ENCODE data around the gene FRAT1.

The FRAT1 gene

DNA sequence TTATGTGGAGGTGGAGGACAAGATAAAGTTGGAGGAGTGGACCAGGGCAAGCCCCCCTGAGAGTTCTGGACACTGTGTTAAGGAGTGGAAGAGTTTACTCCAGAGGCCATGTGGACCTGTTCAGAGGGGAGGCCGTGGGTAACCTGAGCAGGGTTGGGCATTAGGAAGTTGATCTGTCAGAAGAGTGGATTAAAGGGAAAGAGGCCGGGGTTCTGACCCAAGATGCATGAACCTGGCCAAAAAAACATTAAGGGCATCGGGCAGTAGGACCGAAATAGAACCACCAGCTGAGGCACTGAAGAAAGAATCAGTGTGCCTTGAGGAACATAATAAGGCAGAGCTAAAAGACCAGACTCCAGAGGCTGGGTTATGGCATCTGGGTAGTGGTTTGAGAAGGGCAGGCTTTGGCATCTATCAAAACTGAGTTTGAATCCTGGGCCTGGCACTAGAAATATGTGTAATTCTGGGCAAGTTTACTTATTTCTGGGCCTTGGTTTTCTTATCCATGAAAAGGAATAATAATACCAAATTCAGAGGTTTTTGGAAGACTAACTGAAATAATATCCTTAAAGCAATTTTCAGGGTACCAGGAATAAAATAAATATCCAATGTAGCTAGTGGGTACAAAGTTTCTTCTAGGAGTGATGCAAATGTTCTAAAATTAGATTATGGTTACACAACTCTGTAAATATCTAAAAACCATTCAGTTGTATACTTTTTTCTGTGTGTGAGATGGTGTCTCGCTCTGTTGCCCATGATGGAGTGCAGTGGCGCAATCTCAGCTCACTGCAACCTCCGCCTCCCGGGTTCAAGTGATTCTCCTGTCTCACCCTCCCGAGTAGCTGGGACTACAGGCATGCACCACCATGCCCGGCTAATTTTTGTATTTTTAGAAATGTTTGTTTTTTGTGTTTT, 10.9 kb upstream of the FRAT1 start:
- no peak for DNase-seq

DNA sequence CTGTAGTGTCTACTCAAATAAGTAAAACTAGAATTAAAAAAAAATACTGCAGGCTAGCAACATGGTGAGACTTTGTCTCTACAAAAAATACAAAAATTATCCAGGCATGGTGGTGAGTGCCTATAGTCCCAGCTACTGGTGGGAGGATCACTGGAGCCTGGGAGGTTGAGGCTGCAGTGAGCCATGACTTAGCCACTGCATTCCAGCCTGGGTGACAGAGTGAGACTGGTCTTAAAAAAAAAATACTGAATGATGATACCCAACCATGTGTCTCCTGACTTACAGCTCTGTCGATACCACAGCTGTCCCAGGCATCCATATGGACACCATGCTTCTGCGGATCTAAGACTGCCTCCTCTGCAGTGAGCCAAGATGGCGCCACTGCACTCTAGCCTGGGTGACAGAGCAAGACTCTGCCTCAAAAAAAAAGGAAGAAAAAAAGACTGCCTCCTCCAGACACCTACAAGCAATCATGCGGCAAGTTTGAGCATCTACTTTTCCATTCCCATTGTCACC, 7.9 kb upstream of the FRAT1 start:
- DNase-seq, result no peak

DNA sequence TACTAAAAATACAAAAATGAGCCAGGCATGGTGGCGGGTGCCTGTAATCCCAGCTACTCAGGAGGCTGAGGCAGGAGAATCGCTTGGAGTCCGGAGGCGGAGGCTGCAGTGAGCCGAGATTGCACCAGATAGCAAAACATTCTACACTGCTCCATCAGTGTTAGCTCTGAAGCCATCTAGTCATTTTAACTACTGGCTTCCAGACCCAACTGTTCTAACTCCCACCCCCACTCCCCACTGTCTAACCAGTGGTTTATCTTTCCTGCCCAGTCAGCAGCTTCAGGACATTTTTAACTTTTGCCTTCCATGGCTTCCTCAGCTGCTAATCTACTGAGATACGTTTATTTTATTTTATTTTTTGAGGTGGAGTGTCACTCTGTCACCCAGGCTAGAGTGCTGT, 6.2 kb upstream of the FRAT1 start:
- DNase-seq, result no peak

DNA sequence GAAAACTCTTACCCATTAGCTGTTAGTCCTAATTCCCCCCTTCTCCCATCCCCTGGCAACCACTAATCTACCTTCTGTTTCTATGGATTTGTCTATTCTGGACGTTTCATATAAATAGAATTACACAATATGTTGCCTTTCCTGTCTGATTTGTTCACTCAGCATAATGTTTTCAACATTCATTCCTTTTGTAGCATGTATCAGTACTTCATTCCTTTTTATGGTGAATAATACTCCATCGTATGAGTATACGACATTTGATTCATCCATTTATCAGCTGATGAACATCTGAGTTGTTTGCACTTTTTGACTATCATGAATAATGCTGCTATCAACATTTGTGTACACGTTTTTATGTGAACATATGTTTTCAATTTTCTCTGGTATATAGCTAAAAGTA, 4.4 kb upstream of the FRAT1 start:
- DNase-seq, result peak; percentile 67

DNA sequence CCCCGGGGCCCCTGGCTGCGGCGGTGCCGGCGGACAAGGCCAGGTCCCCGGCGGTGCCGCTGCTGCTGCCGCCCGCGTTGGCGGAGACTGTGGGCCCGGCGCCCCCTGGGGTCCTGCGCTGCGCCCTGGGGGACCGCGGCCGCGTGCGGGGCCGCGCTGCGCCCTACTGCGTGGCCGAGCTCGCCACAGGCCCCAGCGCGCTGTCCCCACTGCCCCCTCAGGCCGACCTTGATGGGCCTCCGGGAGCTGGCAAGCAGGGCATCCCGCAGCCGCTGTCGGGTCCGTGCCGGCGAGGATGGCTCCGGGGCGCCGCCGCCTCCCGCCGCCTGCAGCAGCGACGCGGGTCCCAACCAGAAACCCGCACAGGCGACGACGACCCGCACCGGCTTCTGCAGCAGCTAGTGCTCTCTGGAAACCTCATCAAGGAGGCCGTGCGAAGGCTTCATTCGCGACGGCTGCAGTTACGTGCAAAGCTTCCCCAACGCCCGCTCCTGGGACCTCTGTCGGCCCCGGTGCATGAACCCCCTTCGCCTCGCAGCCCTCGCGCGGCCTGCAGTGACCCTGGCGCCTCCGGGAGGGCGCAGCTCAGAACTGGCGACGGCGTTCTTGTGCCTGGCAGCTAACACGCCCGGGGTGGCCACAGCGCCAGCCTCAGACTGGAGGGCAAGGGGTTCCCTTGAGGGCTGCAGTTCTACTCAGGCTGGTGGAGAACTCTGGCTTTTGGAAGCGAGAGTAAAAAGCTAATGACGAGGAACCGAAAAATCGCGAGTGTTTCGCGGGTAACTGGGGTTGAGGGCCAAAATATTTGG, 804 bp downstream of the FRAT1 start:
- no peak for DNase-seq

DNA sequence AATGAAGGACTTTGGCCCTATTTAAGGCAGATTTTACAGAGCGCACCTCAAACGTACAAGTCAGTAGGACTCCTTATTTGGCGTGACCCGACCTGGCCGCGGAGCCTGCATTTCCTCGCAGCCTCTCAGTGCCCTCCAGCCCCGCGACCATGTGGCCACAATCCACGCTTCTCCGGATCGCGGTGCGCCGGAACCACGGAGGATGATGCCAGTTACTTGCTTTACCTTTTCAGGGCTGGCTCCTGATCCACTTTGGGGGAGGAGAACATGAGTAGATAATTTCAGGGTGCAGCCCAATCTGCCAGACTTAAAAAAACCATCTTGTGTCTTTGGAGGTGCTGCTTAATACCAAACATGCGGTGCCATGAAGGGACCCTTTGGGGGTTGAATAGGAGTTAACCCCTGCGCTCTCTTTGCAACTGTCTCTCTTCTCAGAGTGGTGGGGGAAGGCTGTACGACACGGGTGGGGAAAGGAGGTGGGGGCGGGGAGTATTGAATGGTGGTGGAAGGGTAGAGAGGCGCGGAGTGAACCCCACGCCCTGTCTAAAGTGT, 1.5 kb downstream of the FRAT1 start:
- no peak for DNase-seq

DNA sequence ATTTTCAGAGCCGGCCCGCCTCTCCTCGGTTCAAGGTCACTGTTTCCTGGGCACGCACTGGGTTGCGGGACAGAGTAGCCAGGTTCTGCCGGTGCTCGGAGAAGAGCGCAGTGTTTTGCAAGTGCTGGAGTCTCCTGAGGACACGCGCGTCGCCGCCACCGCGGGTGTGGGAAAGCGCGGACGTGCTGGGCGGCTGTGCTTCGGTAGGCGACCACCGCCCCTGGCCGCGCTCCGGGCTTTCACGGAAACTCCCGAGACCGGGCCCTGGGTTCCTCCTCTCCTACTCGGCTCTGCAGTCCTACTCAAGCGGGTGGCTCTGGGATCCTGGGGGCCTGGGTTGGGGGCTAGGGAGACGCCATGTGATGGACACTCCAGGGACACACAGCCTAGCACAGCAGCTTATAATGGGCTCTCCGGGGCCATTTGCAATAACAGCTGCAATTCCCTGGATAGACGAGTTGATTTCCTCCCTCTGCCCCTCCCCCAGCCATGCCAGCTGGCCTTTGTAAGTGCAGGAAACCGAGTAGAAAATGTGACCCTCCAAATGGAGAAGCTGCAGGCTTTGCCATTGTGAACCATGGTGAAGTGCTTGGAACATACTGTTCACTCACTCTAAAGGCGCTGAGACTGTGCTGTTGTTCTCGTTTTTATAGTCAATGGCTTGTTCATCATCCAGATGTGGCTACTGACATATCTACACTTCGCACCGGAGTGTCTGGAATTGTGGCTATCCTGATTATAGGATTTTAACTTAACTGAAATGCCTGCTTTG, 2.1 kb downstream of the FRAT1 start:
- no peak for DNase-seq

DNA sequence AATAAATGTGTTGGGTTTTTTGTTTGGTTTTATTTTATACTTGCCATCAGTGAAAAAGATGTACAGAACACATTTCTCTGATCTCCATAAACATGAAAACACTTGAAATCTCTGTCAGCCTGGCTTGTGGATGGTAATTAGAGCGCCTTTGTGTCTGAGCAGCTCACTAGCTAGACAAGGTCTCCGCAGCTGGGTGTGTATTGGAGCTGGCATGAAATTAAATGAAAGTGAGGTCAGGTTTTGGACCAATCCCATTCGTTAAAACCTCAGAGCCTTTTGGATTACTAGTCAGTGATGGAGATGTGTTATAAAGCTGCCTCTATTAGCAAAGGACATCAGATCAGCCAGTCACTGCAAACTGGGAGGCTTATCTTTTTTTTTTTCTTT, 2.7 kb downstream of the FRAT1 start:
- no peak for DNase-seq

DNA sequence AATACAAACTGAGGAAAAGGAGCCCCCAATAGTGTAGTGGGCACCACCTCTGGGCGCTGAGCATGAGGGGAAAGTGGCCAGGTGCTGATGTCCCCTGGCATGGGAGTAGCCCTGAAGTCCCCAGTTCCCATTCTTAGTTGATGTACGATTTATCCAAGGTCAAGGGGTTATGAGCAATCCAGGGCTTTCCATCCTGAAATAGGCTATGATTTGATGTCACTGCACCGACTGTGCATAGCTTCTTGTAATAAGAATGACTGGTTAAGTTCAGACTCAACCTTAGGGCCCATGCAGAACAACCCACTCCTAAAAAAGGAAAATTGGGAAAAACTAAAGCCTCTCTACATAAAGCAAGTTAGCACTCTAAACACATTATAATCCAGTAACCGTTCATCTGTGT, 4.4 kb downstream of the FRAT1 start:
- DNase-seq, result no peak

DNA sequence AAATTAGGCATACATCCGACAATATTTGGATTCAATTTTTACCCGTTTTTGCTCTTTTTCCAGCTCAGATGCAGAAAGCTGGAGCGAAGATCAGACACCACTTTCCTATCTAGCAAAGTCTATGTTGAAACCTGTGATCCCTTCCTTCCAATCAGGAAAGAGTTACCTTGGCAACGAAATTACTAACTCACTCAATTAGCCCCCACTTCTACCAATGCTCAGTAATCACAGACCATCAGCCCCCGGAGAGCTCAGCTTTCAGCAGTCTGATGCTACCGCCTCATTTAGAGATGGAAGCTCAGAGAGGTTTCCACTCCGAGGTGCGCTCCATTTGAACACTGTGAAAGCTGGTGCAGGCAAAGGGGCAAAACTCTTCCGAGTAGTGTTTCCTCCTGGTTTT, 6.7 kb downstream of the FRAT1 start:
- no peak for DNase-seq

DNA sequence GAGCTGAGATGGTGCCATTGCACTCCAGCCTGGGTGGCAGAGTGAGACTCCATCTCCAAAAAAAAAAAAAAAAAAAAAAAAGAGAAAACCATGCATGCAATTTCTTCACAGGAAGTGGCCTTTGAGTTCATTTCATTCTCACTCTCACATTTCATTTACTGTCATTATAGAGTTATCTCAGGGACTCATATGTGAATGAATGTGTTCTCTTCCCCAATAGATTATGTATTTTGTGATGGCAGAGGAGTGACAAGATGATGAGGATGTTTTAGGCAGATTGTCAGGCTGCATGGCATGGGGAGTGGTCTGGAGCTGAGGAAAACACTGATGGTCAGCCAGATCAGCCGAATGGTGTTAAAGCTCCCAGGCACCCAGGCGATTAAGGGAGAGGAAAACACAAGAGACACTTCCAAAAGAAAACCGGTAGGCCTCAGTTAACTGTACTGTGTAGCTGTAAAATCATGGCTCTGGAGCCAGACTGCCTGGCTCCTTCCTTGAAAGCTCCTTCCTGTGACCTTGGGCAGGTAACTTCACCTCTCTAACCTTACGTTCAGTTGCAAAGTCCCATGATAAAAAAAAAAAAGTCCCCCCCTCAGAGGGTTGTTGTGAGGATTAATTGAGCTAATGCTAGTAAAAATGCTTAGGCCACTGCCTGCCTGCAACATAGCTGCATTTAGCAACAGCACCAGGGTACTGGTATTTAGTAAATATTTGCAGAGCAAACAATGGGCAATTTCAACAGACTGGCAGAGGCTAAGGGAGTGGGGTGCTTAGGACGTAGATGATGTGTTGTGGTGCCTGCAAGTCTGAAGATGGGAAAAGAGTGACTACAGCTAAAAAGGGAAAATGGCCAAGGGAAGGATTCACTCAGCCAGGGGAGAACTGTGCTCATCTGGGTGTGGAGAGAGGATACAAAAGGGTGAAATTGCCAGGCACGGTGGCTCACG, 8.6 kb downstream of the FRAT1 start:
- no peak for DNase-seq

DNA sequence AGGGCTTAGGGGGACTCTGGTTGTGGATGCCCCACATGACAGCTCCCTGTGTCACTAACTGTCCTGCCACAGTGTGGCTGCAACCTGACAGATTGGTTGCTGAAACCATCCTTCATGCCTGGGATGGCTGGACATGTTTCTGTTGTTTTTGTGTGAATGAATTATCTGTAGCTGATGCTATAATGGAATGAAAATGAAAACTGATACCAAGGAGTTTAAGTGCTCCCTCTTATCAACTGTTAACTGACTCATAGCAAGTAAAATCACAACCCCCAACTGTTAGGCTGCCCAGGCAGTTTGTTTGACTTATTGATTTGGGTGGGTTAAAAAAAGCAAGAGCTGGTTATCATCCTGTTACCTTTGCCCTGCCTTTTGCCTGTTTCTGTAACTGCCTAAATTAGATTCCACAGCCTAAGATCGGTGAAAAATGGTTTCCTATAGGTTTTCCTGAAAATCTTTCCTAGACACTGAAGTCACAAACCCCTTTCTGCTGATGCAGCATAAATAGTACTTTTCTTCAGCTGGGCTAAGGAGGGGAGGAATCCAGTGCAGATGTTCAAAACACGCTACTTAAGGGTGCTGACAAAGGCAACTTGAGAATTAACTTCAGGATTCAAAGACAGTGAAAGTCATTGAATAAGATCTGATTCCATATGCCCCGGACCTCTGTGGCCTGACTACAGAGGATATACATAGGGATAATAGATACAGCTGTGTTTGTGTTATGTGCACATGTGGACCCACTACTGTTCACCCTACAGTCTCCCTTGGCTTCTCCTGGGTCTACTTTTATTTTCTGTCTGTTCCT, 9.8 kb downstream of the FRAT1 start:
- DNase-seq, result no peak

DNA sequence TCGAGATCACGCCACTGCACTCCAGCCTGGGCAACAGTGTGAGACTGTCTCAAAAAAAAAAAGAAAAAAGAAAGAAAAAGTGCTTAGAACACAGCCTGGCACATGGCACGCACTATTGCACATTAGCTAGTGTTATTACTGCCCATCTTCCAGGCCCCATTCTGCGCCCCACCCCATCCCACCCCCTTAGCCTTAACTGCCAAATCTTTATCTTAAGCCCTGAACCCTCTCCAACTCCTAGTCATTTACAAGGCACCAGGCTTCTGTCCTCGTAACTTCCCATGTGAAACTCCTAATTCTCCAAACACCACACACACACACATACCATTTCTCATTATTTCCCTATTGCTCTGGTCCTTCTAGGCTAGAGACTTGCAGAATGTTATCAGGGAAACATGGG, 10.7 kb downstream of the FRAT1 start:
- DNase-seq, result no peak

DNA sequence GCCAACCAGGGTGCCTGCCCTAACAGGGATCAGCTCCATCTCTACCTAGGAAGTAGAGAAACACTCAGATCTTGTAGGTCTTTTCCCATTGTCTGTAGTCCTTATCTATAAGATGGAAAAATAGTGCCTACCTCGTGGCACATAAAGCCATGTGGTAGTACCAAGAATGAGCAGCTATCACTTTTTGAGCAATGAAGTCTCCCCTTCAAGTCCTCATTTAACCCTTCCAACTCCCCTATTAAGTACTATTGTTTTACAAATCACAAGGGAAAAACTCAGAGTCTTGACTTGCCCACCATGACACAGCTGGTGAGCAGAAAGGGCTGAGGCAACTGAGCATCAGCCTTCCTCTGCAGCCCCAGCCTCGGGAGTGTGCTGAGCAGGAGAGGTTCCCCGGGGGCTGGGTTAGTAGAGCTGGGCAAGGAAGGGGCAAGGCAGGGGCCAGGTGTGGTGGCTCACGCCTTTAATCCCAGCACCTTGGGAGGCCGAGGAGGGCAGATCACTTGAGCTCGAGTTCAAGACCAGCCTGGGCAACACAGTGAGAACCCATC, 12.2 kb downstream of the FRAT1 start:
- DNase-seq, result no peak

DNA sequence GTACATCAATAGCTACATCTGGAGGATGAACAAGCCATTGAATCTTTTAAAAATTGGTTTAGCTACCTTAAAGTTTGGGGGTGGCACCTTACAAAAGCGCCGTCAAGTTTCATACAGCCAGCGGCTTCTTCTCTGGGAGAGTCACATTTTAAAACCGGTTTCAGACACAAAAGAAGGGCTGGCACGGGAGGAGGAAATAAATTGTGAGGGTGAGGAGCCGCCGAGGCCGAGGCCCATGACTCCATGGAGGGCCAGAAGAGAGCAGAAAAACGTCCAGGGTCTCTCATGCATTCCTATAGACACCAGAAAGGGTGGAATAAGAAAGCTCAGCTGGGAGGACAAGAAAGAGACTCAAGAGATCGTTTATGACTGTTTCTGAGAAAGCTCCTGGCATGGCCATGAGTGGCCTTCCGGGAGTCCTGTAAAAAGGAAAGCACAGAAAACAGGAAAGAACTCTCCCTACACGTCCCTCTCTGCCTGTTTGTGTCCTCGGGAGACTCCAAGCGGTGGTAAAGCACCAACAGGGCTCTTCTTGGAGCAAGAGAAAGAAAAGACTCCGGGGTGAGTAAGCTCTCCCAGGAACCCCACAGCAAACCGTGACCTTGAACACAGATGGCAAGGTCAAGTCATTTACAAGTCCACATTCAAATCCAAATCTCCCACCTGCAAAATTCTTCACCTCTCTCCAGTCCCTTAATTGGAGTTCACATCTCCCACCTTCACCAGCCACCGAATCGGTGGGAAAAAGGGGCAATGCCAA, 13.7 kb downstream of the FRAT1 start:
- DNase-seq, result peak; percentile 87

DNA sequence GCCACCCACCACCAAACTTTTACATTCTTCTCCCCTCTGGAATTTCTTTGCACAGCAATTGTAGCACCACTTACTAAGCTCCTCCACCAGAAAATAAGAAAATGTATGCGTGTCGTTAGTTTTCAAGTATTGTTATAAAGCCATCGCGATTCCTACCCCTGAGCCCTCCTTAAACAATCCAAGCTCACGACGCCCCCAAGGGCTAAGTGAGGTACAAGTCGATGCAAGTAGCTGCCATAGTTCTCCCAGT, 14.2 kb downstream of the FRAT1 start:
- peak; percentile 37 for DNase-seq

DNA sequence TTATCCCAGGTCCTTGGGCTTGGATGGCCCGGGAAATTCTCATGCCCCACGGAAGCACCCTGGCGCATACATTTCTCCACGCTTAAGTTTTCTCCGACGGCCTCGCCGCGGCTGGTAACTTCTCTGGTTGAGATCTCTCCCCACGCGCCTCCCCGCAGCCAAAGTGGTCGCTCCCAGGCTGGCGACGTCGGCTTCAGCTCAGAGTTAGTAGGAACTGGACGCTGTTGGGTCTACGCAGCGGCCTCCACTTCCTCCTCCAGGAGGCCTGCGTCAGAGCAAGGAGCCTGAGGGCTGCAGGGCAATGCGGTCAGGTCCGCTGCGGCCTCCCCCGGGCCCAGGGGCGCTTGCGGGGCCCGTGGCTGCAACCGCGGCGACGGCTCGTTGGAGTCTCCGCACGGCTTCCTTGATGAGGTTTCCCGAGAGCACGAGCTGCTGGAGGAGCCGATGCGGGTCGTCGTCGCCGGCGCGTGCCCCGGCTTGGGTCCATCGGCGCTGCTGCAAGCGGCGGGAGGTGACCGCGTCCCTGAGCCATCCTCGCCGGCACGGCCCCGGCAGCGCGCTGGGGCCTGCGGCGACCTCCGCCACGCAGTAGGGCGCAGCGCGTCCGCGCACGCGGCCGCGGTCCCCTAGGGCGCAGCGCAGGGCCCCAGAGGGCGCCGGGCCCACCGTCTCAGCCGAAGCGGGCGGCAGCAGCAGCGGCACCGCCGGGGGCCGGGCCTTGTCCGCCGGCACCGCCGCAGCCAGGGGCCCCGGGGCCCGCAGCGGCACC, 14.7 kb downstream of the FRAT1 start:
- DNase-seq, result peak; percentile 52

DNA sequence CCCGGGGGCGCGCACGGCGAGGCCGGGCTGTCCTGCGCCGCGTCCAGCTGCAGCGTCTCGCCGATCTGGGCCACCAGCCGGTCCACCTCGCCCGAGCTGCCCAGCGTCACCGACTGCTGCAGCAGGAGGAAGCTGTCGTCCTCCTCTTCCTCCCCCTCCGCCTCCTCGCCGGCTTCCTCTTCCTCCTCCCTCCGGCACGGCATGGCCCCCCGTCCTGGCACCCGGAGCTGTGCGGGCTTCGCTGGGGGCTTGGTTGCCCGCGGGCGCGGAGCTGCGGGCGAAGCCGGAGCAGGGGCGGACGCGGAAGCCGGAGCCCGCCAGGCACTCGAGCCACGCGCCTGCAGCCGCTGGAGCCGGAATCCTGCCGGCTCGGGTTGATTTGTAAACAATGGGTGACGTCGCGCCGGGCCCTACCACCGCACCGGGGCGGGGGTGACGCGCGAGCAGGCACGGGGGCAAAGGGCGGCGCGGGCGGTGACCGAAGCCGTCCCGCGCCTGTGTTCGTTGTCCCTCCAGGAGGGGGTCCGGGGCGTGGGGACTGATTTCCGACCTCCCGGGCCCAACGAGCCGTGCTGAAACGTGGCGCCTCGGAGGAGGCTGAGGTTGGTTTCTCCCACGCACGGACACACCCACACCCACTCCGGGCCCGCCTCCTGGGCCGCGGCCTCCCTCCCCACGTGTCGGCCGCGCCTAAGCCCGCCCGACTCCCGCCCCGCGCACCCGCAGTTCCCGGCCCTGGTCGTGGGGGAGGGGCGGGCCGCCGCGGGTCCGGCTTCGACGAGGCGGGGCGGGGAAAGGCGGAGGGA, 15.5 kb downstream of the FRAT1 start, which contains the start of gene FRAT2:
TSS of gene FRAT2 (minus strand) at position 360 of the 806 bp plus-strand sequence. CDS start at position 203, 157 bp downstream.
- peak; percentile 89 for DNase-seq

Measured in HCEC 1CT (cell line).